SK-N-SH treated with all-trans-retinoic acid at 6 μM for 48 hours (cell line): Measurements from ENCODE around the gene COL23A1.

Experiments used
- ATAC-seq: fragments of 200-7000 bp; cut with Tn5 transposase; 3 replicates; pipeline ENCODE4 v1.9.1; 2020; ENCODE audit warnings: mild to moderate bottlenecking, moderate library complexity
- ARNTL ChIP-seq: fragments of 450-650 bp; formaldehyde crosslinking; IDR thresholded peaks from 2 replicates; pipeline ENCODE4 v1.5.0; 2020; ENCODE audit warnings: low read depth, mild to moderate bottlenecking, moderate library complexity, borderline replicate concordance
- BACH2 ChIP-seq: fragments of 250-450 bp; sonication (Bioruptor Pico); IDR thresholded peaks from 2 replicates; pipeline ENCODE4 v1.9.0; 2021; ENCODE audit warnings: mild to moderate bottlenecking, borderline replicate concordance
- CREB5 ChIP-seq: fragments of 250-450 bp; sonication (Bioruptor Pico); IDR thresholded peaks from 2 replicates; pipeline ENCODE4 v1.5.1; 2020; ENCODE audit warnings: low read depth, mild to moderate bottlenecking, moderate library complexity
- CSDC2 ChIP-seq: fragments of 250-450 bp; sonication (Bioruptor Pico); IDR thresholded peaks from 2 replicates; pipeline ENCODE4 v1.5.0; 2020; ENCODE audit warnings: mild to moderate bottlenecking, moderate library complexity
- ESRRG ChIP-seq: fragments of 250-450 bp; sonication (Bioruptor Pico); IDR thresholded peaks from 2 replicates; pipeline ENCODE4 v1.6.1; 2021; ENCODE audit warnings: mild to moderate bottlenecking
- GLIS3 ChIP-seq: fragments of 250-450 bp; sonication (Bioruptor Pico); IDR thresholded peaks from 2 replicates; pipeline ENCODE4 v1.5.0; 2020; ENCODE audit warnings: mild to moderate bottlenecking, moderate library complexity
- ISL1 ChIP-seq: fragments of 250-450 bp; sonication (Bioruptor Pico); IDR thresholded peaks from 2 replicates; pipeline ENCODE4 v2.1.2; 2022; ENCODE audit warnings: mild to moderate bottlenecking, moderate library complexity
- OSR1 ChIP-seq: fragments of 250-450 bp; sonication (Bioruptor Pico); IDR thresholded peaks from 2 replicates; pipeline ENCODE4 v1.8.0; 2022; ENCODE audit warnings: moderate library complexity, mild to moderate bottlenecking, inconsistent platforms
- PATZ1 ChIP-seq: fragments of 250-450 bp; sonication (Bioruptor Pico); IDR thresholded peaks from 2 replicates; pipeline ENCODE4 v1.8.0; 2020; ENCODE audit warnings: mild to moderate bottlenecking, moderate library complexity, borderline replicate concordance
- POU6F1 ChIP-seq: fragments of 250-450 bp; sonication (Bioruptor Pico); IDR thresholded peaks from 2 replicates; pipeline ENCODE4 v1.8.0; 2021; ENCODE audit warnings: low read depth, mild to moderate bottlenecking, moderate library complexity, borderline replicate concordance
- PPARA ChIP-seq: fragments of 250-450 bp; sonication (Bioruptor Pico); IDR thresholded peaks from 2 replicates; pipeline ENCODE4 v1.5.0; 2020; ENCODE audit warnings: mild to moderate bottlenecking, borderline replicate concordance
- RARB ChIP-seq: fragments of 250-450 bp; sonication (Bioruptor Pico); IDR thresholded peaks from 2 replicates; pipeline ENCODE4 v1.8.0; 2021; ENCODE audit warnings: mild to moderate bottlenecking, moderate library complexity
- SNAI2 ChIP-seq: fragments of 250-450 bp; sonication (Bioruptor Pico); IDR thresholded peaks from 2 replicates; pipeline ENCODE4 v1.5.0; 2020; ENCODE audit warnings: mild to moderate bottlenecking, moderate library complexity
- TCF4 ChIP-seq: fragments of 250-450 bp; sonication (Bioruptor Pico); IDR thresholded peaks from 2 replicates; pipeline ENCODE4 v1.8.0; 2021; ENCODE audit warnings: mild to moderate bottlenecking, moderate library complexity, borderline replicate concordance
- TOX ChIP-seq: fragments of 250-450 bp; sonication (Bioruptor Pico); IDR thresholded peaks from 2 replicates; pipeline ENCODE4 v1.8.0; 2021; ENCODE audit warnings: mild to moderate bottlenecking, moderate library complexity, borderline replicate concordance
- TSHZ2 ChIP-seq: fragments of 250-450 bp; sonication (Bioruptor Pico); IDR thresholded peaks from 2 replicates; pipeline ENCODE4 v1.5.0; 2020; ENCODE audit warnings: mild to moderate bottlenecking, moderate library complexity
- ZFP3 ChIP-seq: fragments of 250-450 bp; sonication (Bioruptor Pico); IDR thresholded peaks from 2 replicates; pipeline ENCODE4 v1.5.0; 2020; ENCODE audit warnings: mild to moderate bottlenecking, moderate library complexity
- ZFP30 ChIP-seq: fragments of 450-650 bp; formaldehyde crosslinking; IDR thresholded peaks from 2 replicates; pipeline ENCODE4 v1.5.0; 2022; ENCODE audit warnings: mild to moderate bottlenecking, moderate library complexity
- ZNF565 ChIP-seq: fragments of 450-650 bp; formaldehyde crosslinking; conservative IDR thresholded peaks from 2 replicates; pipeline ENCODE4 v1.5.0; 2020; ENCODE audit warnings: low read depth, mild to moderate bottlenecking, moderate library complexity
- ZNF70 ChIP-seq: fragments of 450-650 bp; formaldehyde crosslinking; IDR thresholded peaks from 2 replicates; pipeline ENCODE4 v1.5.0; 2020; ENCODE audit warnings: mild to moderate bottlenecking, moderate library complexity
- ZNF8 ChIP-seq: fragments of 450-650 bp; formaldehyde crosslinking; IDR thresholded peaks from 2 replicates; pipeline ENCODE4 v1.5.0; 2020; ENCODE audit warnings: mild to moderate bottlenecking, moderate library complexity

Gene COL23A1

GRCh38 chr5:178442405-178443257, 147.6 kb downstream of the COL23A1 start:
- TF ChIP-seq GLIS3 = no peak
- no peak for TF ChIP-seq TCF4 (CRISPR knock-in tag)
- TF ChIP-seq OSR1 (CRISPR knock-in tag) = no peak
- TF ChIP-seq ESRRG (CRISPR knock-in tag) = no peak
- TF ChIP-seq RARB (CRISPR knock-in tag) = no peak
- TF ChIP-seq BACH2 = no peak
- ATAC-seq = no peak

- no peak for ATAC-seq
- TF ChIP-seq OSR1 (CRISPR knock-in tag) = no peak
- TF ChIP-seq ZNF8 (CRISPR knock-in tag) = no peak
- TF ChIP-seq ESRRG (CRISPR knock-in tag) = no peak
Observed at GRCh38 chr5:178441486-178442270, 148.5 kb downstream of the COL23A1 start.

GRCh38 chr5:178440181-178440580, 150.0 kb downstream of the COL23A1 start:
- ATAC-seq = no peak
- no peak for TF ChIP-seq ARNTL
- no peak for TF ChIP-seq PPARA (CRISPR knock-in tag)
- TF ChIP-seq TOX (CRISPR knock-in tag) = no peak
- no peak for TF ChIP-seq TCF4 (CRISPR knock-in tag)
- no peak for TF ChIP-seq ZNF70 (CRISPR knock-in tag)
- TF ChIP-seq CREB5 (CRISPR knock-in tag) = no peak
- no peak for TF ChIP-seq ESRRG (CRISPR knock-in tag)
- TF ChIP-seq OSR1 (CRISPR knock-in tag) = no peak
- TF ChIP-seq ISL1 (CRISPR knock-in tag) = no peak
- no peak for TF ChIP-seq PATZ1
- TF ChIP-seq ZNF8 (CRISPR knock-in tag) = no peak
- TF ChIP-seq POU6F1 (CRISPR knock-in tag) = no peak
- no peak for TF ChIP-seq SNAI2 (CRISPR knock-in tag)
- TF ChIP-seq BACH2 = no peak
- no peak for TF ChIP-seq RARB (CRISPR knock-in tag)
- no peak for TF ChIP-seq ZFP30
- TF ChIP-seq ZFP3 (CRISPR knock-in tag) = no peak
- no peak for TF ChIP-seq ZNF565
- TF ChIP-seq GLIS3 = no peak

GRCh38 chr5:178439493-178440180, 150.6 kb downstream of the COL23A1 start:
- ATAC-seq = no peak
- TF ChIP-seq ARNTL = no peak
- no peak for TF ChIP-seq ISL1 (CRISPR knock-in tag)
- TF ChIP-seq PPARA (CRISPR knock-in tag) = no peak
- TF ChIP-seq OSR1 (CRISPR knock-in tag) = no peak
- no peak for TF ChIP-seq BACH2
- TF ChIP-seq PATZ1 = no peak
- TF ChIP-seq CREB5 (CRISPR knock-in tag) = no peak
- TF ChIP-seq TOX (CRISPR knock-in tag) = no peak
- TF ChIP-seq ZNF70 (CRISPR knock-in tag) = no peak
- TF ChIP-seq GLIS3 = no peak
- no peak for TF ChIP-seq CSDC2 (CRISPR knock-in tag)
- TF ChIP-seq ZNF565 = no peak
- no peak for TF ChIP-seq ZFP30
- no peak for TF ChIP-seq SNAI2 (CRISPR knock-in tag)
- TF ChIP-seq TSHZ2 (CRISPR knock-in tag) = no peak
